HEK293 (cell line): ENCODE results near the gene HDAC2.

Experiments
- CTCF ChIP-seq: fragments of 450-650 bp; formaldehyde crosslinking; IDR thresholded peaks from 2 replicates; pipeline ENCODE4 v1.5.1; 2016; ENCODE audit warnings: missing biosample characterization, missing genetic modification characterization
- GLI2 ChIP-seq: fragments of 450-650 bp; formaldehyde crosslinking; IDR thresholded peaks from 2 replicates; pipeline ENCODE4; 2017; ENCODE audit warnings: missing biosample characterization, missing genetic modification characterization, low read depth, borderline replicate concordance
- KLF8 ChIP-seq: fragments of 450-650 bp; formaldehyde crosslinking; IDR thresholded peaks from 2 replicates; pipeline ENCODE4 v1.5.1; 2016; ENCODE audit warnings: missing biosample characterization, missing genetic modification characterization
- PATZ1 ChIP-seq: fragments of 450-650 bp; formaldehyde crosslinking; IDR thresholded peaks from 2 replicates; pipeline ENCODE4 v1.5.1; 2016; ENCODE audit warnings: missing biosample characterization, missing genetic modification characterization
- ZNF18 ChIP-seq: fragments of 450-650 bp; formaldehyde crosslinking; IDR thresholded peaks from 2 replicates; pipeline ENCODE4 v1.5.1; 2016; ENCODE audit warnings: missing biosample characterization, missing genetic modification characterization
- ZNF184 ChIP-seq: fragments of 450-650 bp; IDR thresholded peaks from 2 replicates; pipeline ENCODE4 v1.5.1; 2018; ENCODE audit warnings: missing biosample characterization, mild to moderate bottlenecking, missing genetic modification characterization
- ZNF23 ChIP-seq: fragments of 450-650 bp; formaldehyde crosslinking; IDR thresholded peaks from 2 replicates; pipeline ENCODE4 v1.5.1; 2016; ENCODE audit warnings: missing biosample characterization, missing genetic modification characterization, borderline replicate concordance
- ZNF248 ChIP-seq: fragments of 450-650 bp; formaldehyde crosslinking; IDR thresholded peaks from 2 replicates; pipeline ENCODE4 v1.5.1; 2017; ENCODE audit warnings: missing biosample characterization, missing genetic modification characterization
- ZNF449 ChIP-seq: fragments of 450-650 bp; formaldehyde crosslinking; IDR thresholded peaks from 2 replicates; pipeline ENCODE4 v1.5.1; 2017; ENCODE audit warnings: missing biosample characterization, mild to moderate bottlenecking, missing genetic modification characterization, moderate library complexity
- ZNF501 ChIP-seq: fragments of 450-650 bp; formaldehyde crosslinking; IDR thresholded peaks from 2 replicates; pipeline ENCODE4 v1.5.1; 2016; ENCODE audit warnings: missing biosample characterization, missing genetic modification characterization
- ZNF580 ChIP-seq: fragments of 450-650 bp; formaldehyde crosslinking; IDR thresholded peaks from 2 replicates; pipeline ENCODE4 v1.5.1; 2016; ENCODE audit warnings: missing biosample characterization, missing genetic modification characterization
- ZNF664 ChIP-seq: fragments of 450-650 bp; formaldehyde crosslinking; IDR thresholded peaks from 2 replicates; pipeline ENCODE4 v1.5.1; 2016; ENCODE audit warnings: missing biosample characterization, missing genetic modification characterization
- ZNF692 ChIP-seq: fragments of 450-650 bp; formaldehyde crosslinking; IDR thresholded peaks from 2 replicates; pipeline ENCODE4 v1.5.1; 2016; ENCODE audit warnings: missing biosample characterization, missing genetic modification characterization

- no peak for TF ChIP-seq ZNF580 (tag by site-specific recombination)
- TF ChIP-seq ZNF18 (tag by site-specific recombination): no peak
- no peak for TF ChIP-seq ZNF449 (tag by site-specific recombination)
- no peak for TF ChIP-seq CTCF
- no peak for TF ChIP-seq PATZ1 (tag by site-specific recombination)
- no peak for TF ChIP-seq KLF8 (tag by site-specific recombination)
- no peak for TF ChIP-seq ZNF184 (tag by site-specific recombination)
- no peak for TF ChIP-seq ZNF664 (tag by site-specific recombination)
- TF ChIP-seq ZNF23: no peak
- no peak for TF ChIP-seq ZNF248 (tag by site-specific recombination)
- TF ChIP-seq ZNF501 (tag by site-specific recombination): no peak
- TF ChIP-seq GLI2 (tag by site-specific recombination): no peak
- TF ChIP-seq ZNF692 (tag by site-specific recombination): no peak
These were observed 67.2 kb downstream of the HDAC2 start for GRCh38 chr6:113903666-113904330.
